Middle frontal gyrus (tissue), 1 donor: Measurements from ENCODE around the gene ZNF408.
"Not testable (repeated sequence)": the region's sequence is repeated elsewhere in the genome, so short reads cannot be mapped to it uniquely, and the experiment has no call there.

Source experiments
- DNase-seq: peaks from one replicate; pipeline ENCODE4 v3.0.0-alpha.2; 2015; ENCODE audit warnings: low spot score; ENCODE audit errors: extremely low spot score

ZNF408 gene

DNA sequence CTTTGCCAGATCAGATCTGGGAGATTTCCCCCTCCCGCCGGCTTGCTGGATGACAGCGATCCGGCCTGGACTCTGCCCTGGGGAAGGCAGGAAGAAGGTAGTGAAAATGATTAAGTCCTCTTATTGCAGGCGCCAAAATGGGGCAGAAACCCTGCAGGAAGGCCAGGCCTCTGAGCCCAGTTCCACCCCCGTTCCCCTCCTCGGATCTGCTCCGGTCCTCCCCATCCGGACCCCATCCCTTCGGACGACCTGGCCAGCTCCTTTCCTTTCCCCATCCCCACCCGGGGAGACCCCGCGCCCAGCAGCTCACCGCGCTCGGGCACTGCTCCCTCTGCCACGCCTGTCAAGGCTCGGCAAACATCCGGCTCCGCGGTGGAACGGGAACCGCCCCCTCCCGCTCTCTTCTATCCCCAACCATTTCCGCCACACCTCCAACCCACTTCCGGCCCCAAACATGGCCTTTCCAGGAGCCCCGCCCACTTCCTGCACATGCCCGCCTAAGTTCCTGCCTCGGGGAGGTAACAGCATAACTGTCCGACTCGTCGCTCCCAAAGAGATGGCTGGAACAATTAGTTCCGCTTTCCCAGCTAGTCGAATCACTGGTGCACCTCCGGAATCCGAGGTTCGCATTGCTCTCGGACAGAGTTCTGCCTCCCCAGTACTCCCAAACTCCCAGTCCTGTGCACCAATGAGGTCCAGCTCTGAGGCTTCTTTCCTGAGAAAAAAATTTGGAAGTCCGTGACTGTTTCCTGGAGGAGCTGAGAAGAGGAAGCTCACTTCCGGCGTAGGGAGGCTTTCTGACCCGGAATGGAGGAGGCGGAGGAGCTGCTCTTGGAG, at the start of gene ZNF408, which contains the start of gene ARHGAP1:
ZNF408 (plus strand) TSS at position 791 of the 837 bp plus-strand sequence; CDS start at position 808, 17 bp downstream.
ARHGAP1 (minus strand) TSS at position 379 of the 837 bp plus-strand sequence. CDS start 4,512 bp downstream, outside the sequence.
- peak; percentile 96 for DNase-seq

DNA sequence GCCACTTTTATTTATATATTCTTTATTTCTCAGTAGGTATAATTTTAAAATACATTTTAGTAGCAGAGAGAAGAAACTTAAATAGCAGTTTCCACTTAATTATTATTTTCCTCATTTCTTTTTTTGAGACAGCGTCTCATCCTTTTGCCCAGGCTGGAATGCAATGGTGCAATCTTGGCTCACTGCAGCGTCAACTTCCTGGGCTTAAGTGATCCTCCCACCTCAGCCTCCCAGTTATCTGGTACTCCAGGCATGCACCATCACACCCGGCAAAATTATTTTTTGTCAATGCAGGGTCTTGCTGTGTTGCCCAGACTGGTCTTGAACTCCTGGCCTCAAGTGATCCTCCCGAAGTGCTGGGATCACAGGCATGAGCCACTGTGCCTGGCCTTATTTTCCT, 45.2 kb upstream of the ZNF408 start:
- DNase-seq = no peak

DNA sequence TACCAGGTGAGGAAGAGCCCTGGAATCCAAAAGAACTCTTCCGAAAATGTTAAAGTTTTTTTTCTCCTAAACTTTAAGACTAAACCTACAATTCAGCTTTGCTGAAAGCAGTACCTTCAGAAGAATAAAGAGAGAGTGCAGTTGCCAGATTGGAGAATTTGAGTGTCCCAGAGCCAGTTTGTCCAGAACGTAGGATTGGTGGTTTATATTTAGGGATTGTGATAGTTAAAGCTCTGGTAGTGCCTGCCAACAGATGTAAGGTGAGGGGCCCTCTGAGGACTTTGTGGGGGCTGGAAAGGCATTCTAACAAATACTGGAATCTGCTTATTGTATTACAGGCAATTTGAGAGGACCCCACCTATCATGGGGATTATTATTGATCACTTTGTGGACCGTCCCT, 43.6 kb upstream of the ZNF408 start:
- no peak for DNase-seq

DNA sequence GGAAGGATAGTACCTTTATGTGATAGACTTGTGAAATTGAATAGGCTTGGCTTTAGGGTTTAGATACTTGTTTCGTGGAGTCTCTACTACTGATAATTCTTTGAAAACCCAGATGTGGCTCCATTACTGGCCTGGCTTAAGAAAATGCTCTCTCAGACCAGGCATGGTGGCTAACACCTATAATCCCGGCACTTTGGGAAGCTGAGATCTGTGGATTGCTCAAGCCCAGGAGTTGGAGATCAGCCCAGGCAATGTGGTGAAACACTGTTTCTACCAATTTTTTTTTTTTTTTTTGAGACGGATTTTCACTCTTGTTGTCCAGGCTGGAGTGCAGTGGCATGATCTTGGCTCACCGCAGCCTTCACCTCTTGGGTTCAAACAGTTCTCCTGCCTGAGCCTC, 42.6 kb upstream of the ZNF408 start:
- no peak for DNase-seq

DNA sequence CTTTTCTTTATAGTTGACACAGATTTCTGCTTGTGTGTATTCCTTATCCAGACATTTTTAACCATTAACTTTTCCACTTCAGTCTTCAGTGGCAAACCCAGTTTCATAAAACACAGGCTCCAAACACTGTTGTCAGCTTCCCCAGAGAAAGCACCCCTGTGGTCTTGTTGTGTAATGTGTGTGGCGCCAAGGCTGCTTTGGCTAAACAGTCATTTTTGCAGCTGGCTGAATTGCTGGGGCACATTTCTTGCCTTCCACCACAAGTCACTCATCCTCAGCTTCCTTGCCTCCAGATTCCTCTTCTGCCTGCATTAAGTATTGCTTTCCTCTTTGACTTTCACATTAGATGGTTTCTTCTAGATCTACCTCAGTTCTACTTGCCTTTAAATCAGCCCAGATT, 40.9 kb upstream of the ZNF408 start:
- no peak for DNase-seq

DNA sequence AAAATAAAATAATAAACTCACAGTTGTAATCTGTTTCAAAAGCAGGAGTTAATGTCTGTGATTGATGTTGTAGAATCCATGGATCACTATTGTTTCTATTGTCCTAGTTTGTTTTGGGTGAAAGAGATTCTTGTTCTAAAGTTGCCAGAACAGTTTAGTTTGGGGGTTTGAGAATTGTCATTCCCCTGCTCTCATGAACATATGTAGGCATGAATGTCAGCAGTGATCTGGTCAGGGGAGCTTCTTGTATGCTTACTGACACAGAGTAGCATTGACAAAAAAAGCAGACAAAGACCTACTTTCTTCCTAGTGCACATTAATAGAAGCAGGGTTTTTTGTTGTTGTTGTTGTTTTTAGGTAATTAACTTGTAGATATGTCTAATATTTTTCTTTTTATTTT, 39.0 kb upstream of the ZNF408 start:
- DNase-seq = no peak

DNA sequence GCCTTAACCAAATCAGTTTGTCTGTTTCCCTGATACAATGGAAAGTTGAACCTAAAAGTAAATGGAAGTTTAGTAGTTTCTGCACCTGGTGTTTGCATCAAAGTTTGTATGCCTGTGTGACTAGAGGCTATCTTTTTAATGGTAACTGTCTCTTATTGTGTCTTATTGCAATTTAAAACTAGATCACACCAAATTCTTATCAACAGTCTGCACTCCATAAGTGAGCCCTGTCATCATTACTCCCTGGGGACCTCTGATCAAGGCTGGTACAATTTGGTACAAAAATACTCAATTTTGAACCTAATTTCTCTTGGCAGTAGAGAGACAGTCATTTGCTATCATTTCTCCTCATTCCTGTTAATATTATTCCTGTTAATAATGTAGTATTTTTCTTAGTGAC, 38.5 kb upstream of the ZNF408 start:
- no peak for DNase-seq

DNA sequence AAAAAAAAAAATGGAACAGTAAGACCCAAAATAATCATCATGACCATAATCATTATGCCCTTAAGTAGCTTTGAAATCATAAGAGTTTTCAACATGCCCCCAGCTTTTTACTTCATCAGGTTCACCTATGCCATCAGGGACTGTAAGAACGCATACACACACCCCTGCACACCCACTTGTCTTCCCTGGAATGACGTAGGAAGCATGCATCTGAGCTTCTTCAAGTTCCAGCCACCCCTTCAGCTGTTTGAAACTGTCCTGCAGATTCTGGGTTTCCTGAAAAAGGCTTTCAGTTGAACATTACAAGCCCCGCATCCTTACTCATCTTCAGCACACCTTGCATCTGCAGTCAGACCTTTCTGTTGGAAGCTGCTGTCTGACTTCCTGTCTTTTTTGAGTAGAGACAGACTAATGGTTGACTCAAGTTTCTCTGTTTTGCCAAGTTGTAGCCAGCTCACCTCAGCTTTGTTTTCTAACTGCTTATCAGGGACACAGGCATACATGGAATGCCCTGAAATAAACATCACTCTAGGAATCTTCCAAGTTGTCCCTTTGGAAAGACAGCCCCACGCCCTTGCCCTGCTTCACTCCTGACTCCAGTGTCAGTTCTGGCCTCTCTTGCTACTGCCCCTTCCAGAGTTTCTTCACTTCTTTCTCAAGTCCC, 37.4 kb upstream of the ZNF408 start:
- DNase-seq = no peak

DNA sequence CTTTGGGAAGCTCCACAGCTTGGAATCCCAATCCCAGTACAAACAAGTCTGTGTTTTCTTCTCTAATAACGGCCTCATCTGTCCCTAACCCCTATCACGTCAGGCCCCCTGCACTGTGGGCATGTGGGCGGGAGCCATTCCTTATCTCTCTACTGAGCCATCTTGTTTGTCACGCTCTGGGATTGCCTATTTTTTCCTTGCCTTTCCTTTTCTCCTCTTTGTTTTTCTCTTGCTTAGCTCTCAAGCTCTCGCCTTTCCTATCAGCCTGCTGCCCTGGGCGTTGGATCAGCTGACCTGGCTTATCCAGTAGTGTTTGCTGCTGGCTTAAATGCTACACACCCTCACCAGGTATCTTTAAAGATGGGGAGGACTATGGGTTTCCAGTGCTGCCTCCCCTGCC, 36.2 kb upstream of the ZNF408 start:
- no peak for DNase-seq

DNA sequence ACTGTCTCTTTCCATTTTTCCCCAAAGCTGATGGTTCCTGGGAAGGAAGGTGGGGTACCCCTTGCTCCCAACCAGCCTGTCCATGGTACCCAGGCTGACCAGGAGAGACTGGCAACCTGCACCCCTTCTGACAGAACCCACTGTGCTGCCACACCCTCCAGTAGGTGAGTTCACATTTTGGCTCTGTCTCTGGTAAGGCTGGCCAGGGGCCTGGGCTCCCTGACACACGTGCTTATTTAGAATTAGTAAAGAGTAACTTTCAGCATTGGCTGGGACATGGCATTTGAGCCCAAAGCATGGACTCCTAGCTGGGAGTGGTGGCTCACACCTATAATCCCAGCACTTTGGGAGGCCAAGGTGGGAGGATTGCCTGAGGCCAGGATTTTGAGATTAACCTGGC, 35.5 kb upstream of the ZNF408 start:
- DNase-seq = no peak

DNA sequence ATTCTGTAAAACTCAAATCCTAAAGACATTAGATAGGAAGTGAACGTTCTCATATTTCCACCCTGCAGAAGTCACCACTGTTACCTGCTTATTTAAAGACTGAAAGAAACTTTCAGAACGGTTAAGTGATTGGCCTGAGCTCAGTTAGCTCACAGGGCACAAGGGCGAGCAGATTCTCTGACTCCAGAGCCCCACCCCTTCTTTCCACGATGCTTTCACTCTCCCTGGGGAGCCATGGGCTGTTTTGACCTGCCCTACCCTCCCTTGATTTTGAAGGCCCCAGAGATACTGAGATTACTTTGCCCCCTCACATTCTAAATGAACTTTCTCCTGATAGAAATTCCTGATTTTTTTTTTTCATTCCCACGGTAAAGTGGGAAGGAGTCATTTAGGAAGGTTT, 34.3 kb upstream of the ZNF408 start:
- no peak for DNase-seq

DNA sequence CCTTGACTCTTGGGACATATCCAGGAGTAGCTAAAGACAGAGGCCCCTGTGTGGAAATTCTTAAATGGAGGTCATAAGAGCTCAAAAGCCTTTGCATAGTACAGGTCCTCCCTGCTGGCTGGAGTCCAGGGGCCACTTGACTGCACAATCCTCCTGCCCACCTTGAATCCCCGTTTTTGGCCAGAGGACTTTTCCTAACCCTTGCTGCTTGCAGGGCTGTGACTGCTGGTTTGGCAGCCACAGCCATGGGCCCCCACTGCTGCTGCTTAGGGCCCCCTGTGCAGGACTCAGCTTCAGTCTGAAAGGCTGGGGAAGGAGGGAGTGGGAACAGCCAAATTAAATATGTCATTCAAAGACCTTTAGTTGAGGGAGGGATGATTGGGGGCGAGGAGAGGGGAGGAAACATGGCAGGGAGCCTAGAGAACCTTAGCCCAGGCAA, 33.8 kb upstream of the ZNF408 start:
- no peak for DNase-seq

DNA sequence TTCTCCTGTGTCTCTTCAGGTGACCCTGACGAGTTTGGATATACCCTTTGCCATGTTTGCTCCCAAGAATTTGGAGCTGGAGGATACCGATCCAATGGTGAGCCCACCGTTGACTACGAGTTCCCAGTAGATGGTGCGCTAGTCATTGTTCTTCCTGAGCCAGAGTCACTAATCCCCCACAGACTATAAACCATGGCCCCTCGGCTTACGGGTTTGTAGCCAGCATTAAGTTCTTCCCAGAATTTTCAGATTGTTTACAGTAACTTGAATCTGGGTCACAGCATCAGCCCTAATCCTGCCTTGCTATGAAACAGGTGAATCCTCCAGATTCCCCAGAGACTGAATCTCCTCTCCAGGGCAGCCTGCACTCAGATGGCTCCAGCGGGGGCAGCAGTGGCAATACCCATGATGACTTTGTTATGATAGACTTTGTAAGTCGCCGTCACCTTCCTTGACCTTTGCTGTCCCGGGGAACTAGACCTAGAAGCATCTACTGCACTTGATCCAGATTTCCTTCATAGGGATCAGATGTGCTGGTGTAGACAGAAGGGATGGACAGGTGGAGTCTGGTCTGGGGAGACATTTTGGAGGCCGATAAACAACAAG, 32.2 kb upstream of the ZNF408 start:
- DNase-seq = no peak

DNA sequence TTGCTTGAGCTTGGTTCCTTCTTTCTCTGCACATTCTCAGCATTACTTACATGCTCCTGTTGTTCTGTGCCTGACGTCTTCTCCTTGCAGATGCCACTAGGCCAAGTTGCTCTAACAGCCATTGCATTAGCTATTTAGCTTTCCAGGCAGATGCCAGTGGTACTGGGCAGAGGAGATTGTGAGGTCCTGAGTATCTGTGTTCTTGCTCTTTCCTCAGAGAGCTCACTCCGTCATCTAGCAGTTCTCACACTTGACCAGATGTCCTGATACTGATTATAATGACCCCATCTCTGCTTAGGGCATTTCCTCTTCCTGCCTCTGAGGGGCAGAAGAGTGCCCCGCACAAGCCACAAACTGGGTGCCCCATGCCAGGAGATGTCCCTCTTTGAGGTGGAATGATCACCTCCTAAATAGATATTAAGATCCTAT, 31.1 kb upstream of the ZNF408 start:
- DNase-seq = no peak

DNA sequence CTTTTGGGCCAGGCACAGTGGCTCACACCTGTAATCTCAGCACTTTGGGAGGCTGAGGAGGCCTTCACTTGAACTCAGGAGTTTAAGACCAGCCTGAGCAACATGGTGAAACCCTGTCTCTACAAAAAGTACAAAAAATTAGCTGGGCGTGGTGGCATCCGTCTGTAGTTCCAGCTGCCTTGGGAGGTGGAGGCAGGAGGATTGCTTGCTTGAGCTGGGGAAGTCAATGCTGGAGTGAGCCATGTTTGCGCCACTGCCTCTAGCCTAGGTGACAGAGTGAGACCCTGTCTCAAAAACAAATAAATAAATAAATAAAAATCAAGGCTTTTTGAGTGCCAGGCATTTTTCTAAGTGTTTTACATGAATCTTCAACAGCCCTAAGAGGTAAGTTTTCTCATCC, 30.3 kb upstream of the ZNF408 start:
- not testable (repeated sequence) for DNase-seq

DNA sequence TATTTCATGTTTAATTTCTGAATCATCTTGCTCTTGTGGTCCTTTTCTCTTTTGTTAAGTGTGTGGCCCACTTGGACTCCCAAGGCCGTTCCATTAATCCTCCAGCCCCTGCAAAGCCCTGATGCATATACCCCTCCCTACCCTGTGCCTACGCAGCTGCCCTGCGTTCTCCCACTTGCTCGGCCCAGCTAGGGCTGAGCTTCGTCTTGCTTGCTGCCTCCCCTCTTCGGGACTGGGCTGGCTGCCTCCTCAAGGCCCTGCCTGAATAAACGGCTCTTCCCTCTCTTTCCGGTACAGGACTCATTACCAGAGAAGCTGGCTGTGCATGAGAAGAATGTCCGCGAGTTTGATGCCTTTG, 28.9 kb upstream of the ZNF408 start:
- DNase-seq = no peak

DNA sequence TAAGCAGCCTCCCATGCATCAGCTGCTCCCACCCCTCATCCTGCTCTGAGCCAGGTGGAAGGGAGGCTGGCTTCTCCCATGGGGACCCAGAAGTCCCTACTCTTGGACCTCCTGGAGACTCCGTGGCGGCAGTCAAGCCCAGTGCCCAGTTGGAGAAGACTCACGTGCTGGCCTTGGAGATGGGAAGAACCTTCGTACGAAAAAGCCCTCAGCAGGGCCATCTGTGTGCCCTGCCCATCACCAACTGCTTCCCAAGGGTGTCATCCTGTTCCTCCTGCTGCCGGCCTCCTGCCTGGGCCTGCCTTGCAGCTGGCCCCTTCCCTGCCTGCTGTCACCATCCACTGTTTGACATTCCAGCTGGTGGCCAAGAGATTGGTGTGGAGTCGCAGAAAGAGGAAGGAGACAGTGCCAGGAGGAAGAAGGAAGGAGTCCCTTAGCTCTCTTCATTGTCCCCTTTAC, 28.4 kb upstream of the ZNF408 start:
- DNase-seq = no peak

DNA sequence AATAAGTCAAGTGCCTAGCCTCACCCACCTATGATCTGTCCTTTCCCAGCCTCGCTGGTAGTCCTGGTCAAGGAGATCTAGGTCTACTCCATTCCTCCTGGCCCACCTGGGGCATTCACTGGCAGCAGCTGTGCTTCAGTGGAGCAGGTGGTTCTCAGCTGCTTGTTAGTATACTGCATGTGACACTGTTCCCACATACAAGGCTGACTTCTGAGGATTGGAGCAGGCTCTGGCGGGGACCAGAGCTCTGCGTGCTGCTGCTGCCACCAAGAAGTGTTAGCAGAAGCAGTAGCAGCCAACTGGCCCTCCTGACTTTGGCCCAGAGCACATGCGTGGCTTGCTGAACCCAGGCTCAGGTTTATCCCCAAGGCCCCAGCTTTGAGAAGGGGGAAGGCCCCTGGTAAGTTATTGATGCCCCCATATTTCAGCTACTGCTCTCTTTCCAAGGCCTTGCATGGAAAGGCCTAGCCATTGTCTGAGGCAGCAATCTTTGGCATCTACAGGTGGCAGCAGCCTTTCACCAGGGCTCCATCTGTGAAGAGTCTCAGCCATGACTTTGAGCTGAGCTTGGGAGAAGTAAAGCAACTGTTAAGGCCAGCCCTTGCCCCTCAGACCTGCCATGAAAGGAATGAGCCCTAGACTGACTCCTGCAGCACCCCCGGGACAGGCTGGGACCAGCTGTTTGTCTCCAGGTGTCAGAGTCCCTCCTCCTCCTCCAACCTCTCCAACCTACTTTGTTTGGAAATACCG, 26.9 kb upstream of the ZNF408 start:
- no peak for DNase-seq

DNA sequence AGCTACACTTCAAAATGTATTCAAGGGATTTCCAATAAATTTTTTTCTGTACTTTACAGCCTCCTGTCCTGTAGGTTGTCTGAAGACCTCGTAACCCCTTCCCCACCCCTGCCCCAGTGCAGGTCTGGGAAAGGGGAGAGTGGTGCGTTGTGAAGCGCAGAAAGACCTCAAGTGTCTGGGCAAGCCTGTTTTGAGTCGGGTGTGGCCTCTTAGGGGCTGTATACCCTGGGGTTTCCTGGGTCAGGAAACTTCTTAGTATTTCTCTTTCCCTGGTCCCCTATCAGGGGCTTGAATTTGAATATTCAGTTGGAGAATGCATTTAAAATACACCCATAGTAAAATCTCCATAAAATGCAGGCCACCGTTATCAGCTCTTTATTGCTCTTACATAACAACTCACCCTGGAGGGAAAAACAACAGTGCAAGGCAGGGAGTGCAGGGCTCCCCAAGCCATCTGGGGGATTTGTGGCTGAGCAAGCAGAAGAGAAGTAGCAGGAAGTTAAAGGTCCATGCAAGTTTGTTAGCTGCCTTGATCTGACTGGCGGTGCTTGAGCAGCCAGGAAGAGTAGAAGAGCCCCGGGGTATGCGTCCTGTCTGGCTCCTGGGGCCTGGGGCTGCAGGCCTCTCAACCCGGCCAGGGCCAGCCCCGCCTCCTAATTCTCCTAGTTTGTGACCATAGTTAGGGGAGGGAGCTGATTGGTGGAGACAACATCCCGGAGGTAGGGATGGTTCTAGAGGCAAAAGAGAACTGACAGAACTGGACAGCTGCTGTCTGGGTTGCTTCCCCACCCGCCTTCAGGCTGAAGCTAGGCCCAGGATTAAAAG, 26.2 kb upstream of the ZNF408 start:
- DNase-seq = no peak

DNA sequence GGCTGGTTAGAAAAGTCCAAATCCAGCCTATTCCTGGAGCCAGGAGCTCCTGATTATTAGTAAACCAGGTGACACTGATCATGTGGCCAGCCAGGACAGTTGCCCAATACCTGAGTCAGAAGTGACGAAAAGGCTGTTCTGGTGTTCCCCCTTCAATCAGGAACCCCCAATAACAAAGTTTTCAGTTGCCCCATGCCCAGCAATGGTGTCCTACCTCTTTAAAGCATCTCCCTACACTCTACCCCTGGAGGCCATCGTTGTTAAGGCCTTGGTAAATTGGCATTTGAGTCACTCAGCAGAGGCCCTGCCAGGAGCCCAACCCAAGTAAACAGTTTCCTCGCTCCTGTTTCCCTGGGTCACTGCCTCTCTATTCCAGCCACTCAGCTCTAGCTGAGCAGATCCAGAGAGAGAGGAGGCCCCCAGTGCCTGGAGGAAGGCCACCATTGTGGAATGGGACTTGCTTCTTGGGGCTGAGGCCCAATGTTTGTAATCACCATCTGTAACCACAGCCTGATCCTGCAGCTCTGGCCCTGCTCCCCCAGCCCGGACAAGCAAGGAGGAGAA, 25.5 kb upstream of the ZNF408 start:
- no peak for DNase-seq
